Endothelial cell of umbilical vein (primary cell): ENCODE data around the gene CD163L1. TPM values are rescaled to one million over a fixed set of nuclear protein-coding genes. Genes with fewer than 3 reads are reported as not detected.

ENCODE experiments used
- BruUV-seq: library from RNA; stranded (reverse); fragments of 400-500 nt; replicated peaks from 2 replicates; lab custom pipeline; 2021; lab: Mats Ljungman, UMichigan
- CTCF ChIA-PET: fragments of 300-600, 350-600 bp; sonication (Branson Sonifier 250); formaldehyde crosslinking; loops from one replicate; lab custom pipeline; 2021; ENCODE audit warnings: antibody characterized with exemption, inconsistent platforms; lab: Charles Lee
- POLR2A ChIA-PET: fragments of 300-600, 350-600 bp; sonication (Branson Sonifier 250); formaldehyde crosslinking; loops from one replicate; lab custom pipeline; 2021; ENCODE audit warnings: antibody characterized with exemption, inconsistent platforms; lab: Charles Lee
- DNase-seq: peaks from one replicate; pipeline ENCODE4 v3.0.0-alpha.2; 2011; ENCODE audit warnings: low read depth, low spot score
- FAIRE-seq: peaks from 2 replicates; lab custom pipeline; 2011; peaks lifted over from hg19 to GRCh38; lab: Jason Lieb, UNC
- H2AFZ ChIP-seq: 2 replicates; pipeline ENCODE4 v1.6.0; 2012; ENCODE audit warnings: low read depth, low read length, control low read depth, inconsistent platforms
- H3K27ac ChIP-seq: 2 replicates; pipeline ENCODE4 v1.5.1; 2011; ENCODE audit warnings: low read depth, mild to moderate bottlenecking, control low read depth, low read length, moderate library complexity; ENCODE audit not compliant: insufficient read depth
- H3K27me3 ChIP-seq, 2 experiments: 2 replicates each; pipeline versions ENCODE4 v1.6.0 to v1.6.1; 2011; ENCODE audit warnings: low read length in 2 of 2, mixed read lengths in 1 of 2; ENCODE audit not compliant: control insufficient read depth in 2 of 2, insufficient read depth in 2 of 2
- H3K36me3 ChIP-seq, 2 experiments: 2 replicates in 1 of 2; 3 replicates in 1 of 2; pipeline ENCODE4 v1.5.1; 2011; ENCODE audit warnings: low read length in 2 of 2, mild to moderate bottlenecking in 1 of 2, moderate library complexity in 1 of 2; ENCODE audit not compliant: control insufficient read depth in 2 of 2, insufficient read depth in 2 of 2; ENCODE audit errors: extremely low read depth in 1 of 2
- H3K4me1 ChIP-seq: 3 replicates; pipeline ENCODE4 v1.5.1; 2011; ENCODE audit warnings: mild to moderate bottlenecking, low read length; ENCODE audit not compliant: control insufficient read depth, insufficient read depth; ENCODE audit errors: extremely low read depth
- H3K4me2 ChIP-seq: 2 replicates; pipeline ENCODE4 v1.6.1; 2011; ENCODE audit warnings: low read length, control low read depth, mixed read lengths; ENCODE audit not compliant: insufficient read depth
- H3K4me3 ChIP-seq, 3 experiments: fragments of 200-600 bp in 1 of 3; sonication (generic), shearing (Covaris generic) in 1 of 3; replicated peaks in 1 of 3; 2 replicates each; pipeline ENCODE4 v1.5.1; 2011 to 2016; ENCODE audit warnings: control low read depth in 3 of 3, low read length in 3 of 3, mild to moderate bottlenecking in 2 of 3, inconsistent platforms in 1 of 3, low read depth in 1 of 3, moderate library complexity in 1 of 3; ENCODE audit not compliant: insufficient read depth in 1 of 3
- H3K79me2 ChIP-seq: 2 replicates; pipeline ENCODE4 v1.6.0; 2012; ENCODE audit warnings: low read length, inconsistent platforms; ENCODE audit not compliant: control insufficient read depth, insufficient read depth
- H3K9ac ChIP-seq: replicated peaks from 2 replicates; pipeline ENCODE3; 2011; ENCODE audit warnings: low read length, control low read depth; ENCODE audit not compliant: insufficient read depth; ENCODE audit errors: extremely low read depth
- H3K9me1 ChIP-seq: replicated peaks from 3 replicates; pipeline ENCODE4 v1.6.0; 2011; ENCODE audit warnings: mild to moderate bottlenecking, low read length; ENCODE audit not compliant: control insufficient read depth, insufficient read depth; ENCODE audit errors: extremely low read depth
- H3K9me3 ChIP-seq: replicated peaks from 2 replicates; pipeline ENCODE4 v1.5.1; 2012; ENCODE audit warnings: low read length, inconsistent platforms; ENCODE audit not compliant: control insufficient read depth, insufficient read depth
- H4K20me1 ChIP-seq: replicated peaks from 2 replicates; pipeline ENCODE3; 2011; ENCODE audit warnings: mild to moderate bottlenecking, low read length; ENCODE audit not compliant: control insufficient read depth, insufficient read depth; ENCODE audit errors: extremely low read depth
- EZH2 ChIP-seq: IDR thresholded peaks from 2 replicates; pipeline ENCODE4 v1.6.1; 2012; ENCODE audit warnings: borderline replicate concordance, low read depth, mild to moderate bottlenecking, moderate library complexity, low read length, inconsistent platforms; ENCODE audit not compliant: severe bottlenecking
- FOS ChIP-seq: IDR thresholded peaks from 2 replicates; pipeline ENCODE4 v1.6.1; 2011; ENCODE audit warnings: mild to moderate bottlenecking, low read length, moderate library complexity, borderline replicate concordance; ENCODE audit not compliant: insufficient read depth
- GATA2 ChIP-seq: IDR thresholded peaks from 2 replicates; pipeline ENCODE4 v1.7.0; 2011; ENCODE audit warnings: low read depth, mild to moderate bottlenecking, moderate library complexity, mixed read lengths, low read length; ENCODE audit not compliant: insufficient read length, insufficient read depth
- JUN ChIP-seq: IDR thresholded peaks from 2 replicates; pipeline ENCODE4 v1.6.1; 2011; ENCODE audit warnings: borderline replicate concordance, low read depth; ENCODE audit not compliant: insufficient read length, insufficient read depth
- MYC ChIP-seq: IDR thresholded peaks from one replicate; pipeline ENCODE4 v1.6.1; 2011; ENCODE audit warnings: mild to moderate bottlenecking, low read depth, low read length
- POLR2A ChIP-seq: IDR thresholded peaks from 2 replicates; pipeline ENCODE4 v1.6.1; 2012; ENCODE audit warnings: low read depth, mild to moderate bottlenecking, control low read depth, low read length
- POLR2AphosphoS5 ChIP-seq: IDR thresholded peaks from 2 replicates; pipeline ENCODE4 v1.6.1; 2012; ENCODE audit warnings: low read depth, mild to moderate bottlenecking, control low read depth, low read length, moderate library complexity; ENCODE audit not compliant: insufficient read depth
- dilution Hi-C: fragments of 300-500 bp; cut with MboI; formaldehyde crosslinking; loops from one replicate; pipeline ENCODE4 v1.15.0; 2019; ENCODE audit warnings: low sequenced_read_pairs; ENCODE audit not compliant: extremely low pct_ligation_motif_present
- intact Hi-C: fragments of 100-400 bp; cut with micrococcal nuclease; formaldehyde crosslinking; loops from one replicate; pipeline ENCODE4 v1.10.0; 2022
- polyA plus RNA-seq, 4 experiments: library from polyadenylated mRNA; depleted of rRNA in 3 of 4; stranded (reverse) in 3 of 4; unstranded in 1 of 4; fragments of >200 nt; gene quantifications; 2 replicates each; pipeline versions ENCODE4 v1.2.1 to v1.2.3, GENCODE V29; 2011 to 2012; ENCODE audit warnings: missing spikeins in 1 of 4
- total RNA-seq: library from RNA; stranded (reverse); gene quantifications from 2 replicates; pipeline ENCODE4 v1.2.3, GENCODE V29; 2021
- TF ChIP-seq, protein P1 (sequence below), 2 donors: IDR thresholded peaks; 1 replicate in 1 of 2; 2 replicates in 1 of 2; pipeline ENCODE4 v1.5.1; 2011; ENCODE audit warnings: low read length in 2 of 2, mild to moderate bottlenecking in 2 of 2, moderate library complexity in 2 of 2, control low read depth in 1 of 2, inconsistent platforms in 1 of 2, low read depth in 1 of 2; ENCODE audit not compliant: insufficient read depth in 1 of 2; ENCODE audit errors: extremely low read depth in 1 of 2
- TF ChIP-seq, protein P2 (sequence below): IDR thresholded peaks from 2 replicates; pipeline ENCODE4 v1.6.1; 2011; ENCODE audit not compliant: insufficient read depth, insufficient read length

CD163L1 gene
- total and polyA plus RNA-seq, 2 donors (not counting 3 experiments of a cell fraction or from before 2014, with no cell fraction given) = 2.8 to 7.5 TPM

DNA sequence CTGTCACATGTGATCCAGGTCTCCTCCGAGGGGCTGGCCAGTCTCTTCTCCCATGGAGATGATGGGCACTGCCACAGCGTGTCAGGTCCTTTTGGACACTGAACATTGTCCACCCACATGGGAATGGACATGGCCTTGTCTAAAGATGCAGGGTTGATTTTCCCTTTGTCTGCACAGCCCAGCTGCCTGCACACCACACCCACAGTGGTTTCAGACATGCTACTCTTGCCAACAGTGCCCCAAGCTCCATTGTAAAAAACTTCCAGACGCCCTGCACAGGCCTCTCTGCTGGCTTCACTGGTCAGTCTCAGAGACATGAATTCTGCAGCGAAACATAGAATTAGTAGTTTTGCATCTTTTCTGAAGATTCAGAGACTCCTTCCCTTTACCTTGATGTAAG lies 41.1 kb upstream of the CD163L1 start:
- dilution Hi-C loops = no loop called here
- no peak for FAIRE-seq

More for the DNA sequence above, 41.1 kb upstream of the CD163L1 start:
- Histone ChIP-seq H3K79me2 (no peaks in the 10 kb centered on the region), H3K9me3 (no peaks in the 10 kb centered on the region), H3K9ac (no peak overlapping the region), H3K9me1 (no peaks in the 10 kb centered on the region), H3K27me3 (peaks cover 2 to 5% of the 10 kb centered on the region in 2 experiments), H3K4me2 (no peak overlapping the region), H3K4me3 (no peak overlapping the region), H2AFZ (no peak overlapping the region), H3K27ac (no peak overlapping the region), H4K20me1 (no peaks in the 10 kb centered on the region), H3K36me3 (no peaks in the 10 kb centered on the region), H3K4me1 (no peaks in the 10 kb centered on the region)
- no peak for DNase-seq
- CTCF ChIA-PET = no interaction called here
- intact Hi-C loops = no loop called here
- BruUV-seq = no TSS peak
- POLR2A ChIA-PET = no interaction called here
- TF ChIP-seq POLR2AphosphoS5 (no peak), EZH2 (no peak), GATA2 (no peak), JUN (no peak), FOS (no peak), POLR2A (no peak), MYC (no peak)
- TF ChIP-seq, protein P1, sequence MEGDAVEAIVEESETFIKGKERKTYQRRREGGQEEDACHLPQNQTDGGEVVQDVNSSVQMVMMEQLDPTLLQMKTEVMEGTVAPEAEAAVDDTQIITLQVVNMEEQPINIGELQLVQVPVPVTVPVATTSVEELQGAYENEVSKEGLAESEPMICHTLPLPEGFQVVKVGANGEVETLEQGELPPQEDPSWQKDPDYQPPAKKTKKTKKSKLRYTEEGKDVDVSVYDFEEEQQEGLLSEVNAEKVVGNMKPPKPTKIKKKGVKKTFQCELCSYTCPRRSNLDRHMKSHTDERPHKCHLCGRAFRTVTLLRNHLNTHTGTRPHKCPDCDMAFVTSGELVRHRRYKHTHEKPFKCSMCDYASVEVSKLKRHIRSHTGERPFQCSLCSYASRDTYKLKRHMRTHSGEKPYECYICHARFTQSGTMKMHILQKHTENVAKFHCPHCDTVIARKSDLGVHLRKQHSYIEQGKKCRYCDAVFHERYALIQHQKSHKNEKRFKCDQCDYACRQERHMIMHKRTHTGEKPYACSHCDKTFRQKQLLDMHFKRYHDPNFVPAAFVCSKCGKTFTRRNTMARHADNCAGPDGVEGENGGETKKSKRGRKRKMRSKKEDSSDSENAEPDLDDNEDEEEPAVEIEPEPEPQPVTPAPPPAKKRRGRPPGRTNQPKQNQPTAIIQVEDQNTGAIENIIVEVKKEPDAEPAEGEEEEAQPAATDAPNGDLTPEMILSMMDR (IDR thresholded peaks at IDR 0.05; ENCODE audit: extremely low read depth in 1 of 2, insufficient read depth in 1 of 2, low read depth in 1 of 2, low read length in 2 of 2) = no peak
- TF ChIP-seq, protein P2, sequence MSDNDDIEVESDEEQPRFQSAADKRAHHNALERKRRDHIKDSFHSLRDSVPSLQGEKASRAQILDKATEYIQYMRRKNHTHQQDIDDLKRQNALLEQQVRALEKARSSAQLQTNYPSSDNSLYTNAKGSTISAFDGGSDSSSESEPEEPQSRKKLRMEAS = no peak
